ENCODE results near the gene NSDHL. TPM values are rescaled to one million over a fixed set of nuclear protein-coding genes. Genes with fewer than 3 reads are reported as not detected.

NSDHL gene
- polyA plus RNA-seq, 3 donors from 2014 or later = 16.5 to 44.8 (median 20.2) TPM

GRCh38 chrX:152918707-152919106 lies 87.8 kb downstream of the NSDHL start:
- no peak overlapping the region for H3K4me3 Mint-ChIP-seq
- no peak overlapping the region for H3K27ac Mint-ChIP-seq
- H3K4me1 Mint-ChIP-seq = no peaks in the 10 kb centered on the region
- H3K9me3 Mint-ChIP-seq = no peaks in the 10 kb centered on the region
- H3K27me3 Mint-ChIP-seq (ENCODE audit: low read depth in 3 of 3) = peaks cover 1 to 4% (median 2%) of the 10 kb centered on the region in 3 donors
- no peak for DNase-seq
- no peaks in the 10 kb centered on the region for H3K36me3 Mint-ChIP-seq

Other genes starting within 250 kb of the NSDHL start
- not detected for gene GABRQ, start 193.2 kb upstream of the NSDHL start, polyA plus RNA-seq
- not detected for gene MAGEA3, start 132.3 kb upstream of the NSDHL start, polyA plus RNA-seq
- gene CSAG2, start 121.8 kb upstream of the NSDHL start, polyA plus RNA-seq = not detected
- not detected for gene MAGEA2B, start 116.4 kb upstream of the NSDHL start, polyA plus RNA-seq
- gene CSAG1, start 97.3 kb upstream of the NSDHL start, polyA plus RNA-seq = not detected
- not detected for gene MAGEA12, start 97.3 kb upstream of the NSDHL start, polyA plus RNA-seq
- gene MAGEA2, start 77.2 kb upstream of the NSDHL start, polyA plus RNA-seq = not detected
- gene CSAG3, start 71.8 kb upstream of the NSDHL start, polyA plus RNA-seq = not detected
- not detected for gene MAGEA6, start 61.4 kb upstream of the NSDHL start, polyA plus RNA-seq
- 10 to 100 TPM; 31.6 to 45.7 (median 33.4) TPM for gene CETN2, start 306 bp upstream of the NSDHL start, polyA plus RNA-seq
- gene ZNF185, start 67.0 kb downstream of the NSDHL start, polyA plus RNA-seq = 1 to 10 TPM; 3.2 to 6.2 (median 3.4) TPM
- not detected for gene PNMA5, start 163.1 kb downstream of the NSDHL start, polyA plus RNA-seq
- gene PNMA3, start 225.4 kb downstream of the NSDHL start, polyA plus RNA-seq = under 1 TPM in 1 of 3 donors, not detected in 2; 0.13 TPM
- gene PNMA6A, start 241.4 kb downstream of the NSDHL start, polyA plus RNA-seq = not detected